SIG-M5 treated with dmso at 0.1 percent for 504 hours (cell line): ENCODE results near the gene PAQR5.
"Not testable (repeated sequence)": the region's sequence is repeated elsewhere in the genome, so short reads cannot be mapped to it uniquely, and the experiment has no call there.

Experiments used
- DNase-seq: peaks from one replicate; lab custom pipeline; 2025; ENCODE audit not compliant: unreplicated experiment; lab: John Stamatoyannopoulos, UW

The PAQR5 gene

DNA sequence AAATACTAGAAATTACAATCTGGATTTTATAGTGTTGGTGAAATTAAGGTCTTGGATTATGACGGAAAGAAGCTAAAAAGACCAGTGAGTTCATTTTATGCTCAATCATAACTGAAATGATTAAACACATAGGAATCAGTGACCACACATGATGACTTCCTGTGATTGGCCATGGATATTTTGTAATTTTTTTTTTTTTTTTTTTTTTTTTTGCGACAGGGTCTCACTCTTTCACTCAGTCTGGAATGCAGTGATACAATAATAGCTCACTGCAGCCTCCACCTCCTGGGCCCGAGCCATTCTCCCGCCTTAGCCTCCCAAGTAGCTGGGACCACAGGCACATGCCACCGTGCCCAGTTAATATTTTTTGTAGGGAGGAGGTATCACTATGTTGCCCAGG is 47.4 kb downstream of the PAQR5 start:
- no peak for DNase-seq

DNA sequence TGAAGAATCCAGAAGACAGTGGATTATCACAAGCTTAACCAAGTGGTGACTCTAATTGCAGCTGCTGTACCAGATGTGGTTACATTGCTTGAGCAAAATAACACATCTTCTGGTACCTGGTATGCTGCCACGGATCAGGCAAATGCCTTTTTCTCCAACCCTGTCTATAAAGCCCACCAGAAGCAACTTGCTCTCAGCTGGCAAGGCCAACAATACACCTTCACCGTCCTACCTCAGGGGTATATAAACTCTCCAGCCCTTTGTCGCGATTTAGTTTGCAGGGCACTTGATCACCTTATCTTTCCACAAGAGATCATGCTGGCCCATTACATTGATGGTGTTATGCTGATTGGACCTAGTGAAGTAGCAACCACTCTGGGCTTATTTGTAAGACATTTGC is 52.6 kb downstream of the PAQR5 start:
- no peak for DNase-seq

DNA sequence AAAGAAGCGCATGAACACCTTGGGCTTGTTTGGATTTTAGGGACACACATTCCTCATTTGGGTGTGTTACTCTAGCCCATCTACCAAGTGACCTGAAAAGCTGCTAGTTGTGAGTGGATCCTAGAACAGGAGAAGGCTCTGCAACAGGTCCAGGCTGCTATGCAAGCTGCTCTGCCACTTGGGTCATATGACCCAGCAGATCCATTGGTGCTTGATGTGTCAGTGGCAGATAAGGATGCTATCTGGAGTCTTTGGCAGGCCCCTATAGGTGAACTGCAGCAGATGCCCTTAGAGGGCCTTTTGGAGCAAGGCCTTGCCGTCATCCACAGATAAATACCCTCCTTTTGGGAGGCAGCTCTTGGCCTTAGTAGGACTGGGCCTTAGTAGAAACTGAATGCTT is 53.2 kb downstream of the PAQR5 start:
- no peak for DNase-seq

DNA sequence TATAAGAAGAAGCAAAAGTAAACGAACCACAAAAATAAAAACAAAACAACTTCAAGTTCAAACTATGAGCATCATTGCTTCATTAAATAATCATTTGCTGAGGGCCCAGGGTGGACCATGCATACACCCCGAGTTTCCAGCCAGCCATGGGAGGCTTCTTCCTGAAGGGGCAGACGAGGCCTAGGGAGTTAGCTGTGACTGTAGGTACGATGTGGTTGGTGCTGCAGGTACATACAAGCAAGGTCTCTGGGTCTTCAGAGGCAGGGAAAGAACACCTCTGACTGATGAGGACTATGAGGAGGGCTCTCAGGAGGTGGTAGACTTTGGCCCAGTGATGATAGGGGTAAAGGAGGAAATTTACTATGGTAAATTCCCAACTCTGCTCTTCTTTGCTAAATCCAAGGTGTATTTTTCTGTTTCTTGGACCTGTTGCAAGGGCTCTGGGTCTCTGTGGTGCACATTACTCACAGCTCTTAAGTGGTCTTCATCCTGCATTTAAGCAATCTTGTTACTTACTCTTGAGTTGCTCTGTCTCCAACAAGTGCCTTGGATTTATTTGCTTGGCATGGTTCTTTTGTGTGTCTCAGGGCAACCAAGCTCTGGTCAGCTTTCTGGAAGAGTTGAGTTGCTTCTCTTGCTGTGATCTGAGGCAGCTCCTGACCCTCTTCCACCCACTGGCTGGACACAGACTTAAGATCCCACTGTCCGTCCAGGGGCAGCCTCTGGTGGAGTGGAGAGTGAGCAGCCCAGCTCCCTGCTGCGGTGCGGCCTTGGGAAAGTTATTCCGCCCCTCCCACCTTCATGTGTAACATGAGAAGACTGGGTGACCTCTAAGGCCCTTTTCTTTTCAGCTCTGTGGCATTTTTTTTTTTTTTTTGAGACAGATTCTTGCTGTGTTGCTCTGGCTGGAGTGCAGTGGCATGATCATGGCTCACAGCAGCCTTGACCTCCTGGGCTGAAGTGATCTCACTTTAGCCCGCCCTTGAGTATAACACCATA is 59.4 kb downstream of the PAQR5 start:
- no peak for DNase-seq

DNA sequence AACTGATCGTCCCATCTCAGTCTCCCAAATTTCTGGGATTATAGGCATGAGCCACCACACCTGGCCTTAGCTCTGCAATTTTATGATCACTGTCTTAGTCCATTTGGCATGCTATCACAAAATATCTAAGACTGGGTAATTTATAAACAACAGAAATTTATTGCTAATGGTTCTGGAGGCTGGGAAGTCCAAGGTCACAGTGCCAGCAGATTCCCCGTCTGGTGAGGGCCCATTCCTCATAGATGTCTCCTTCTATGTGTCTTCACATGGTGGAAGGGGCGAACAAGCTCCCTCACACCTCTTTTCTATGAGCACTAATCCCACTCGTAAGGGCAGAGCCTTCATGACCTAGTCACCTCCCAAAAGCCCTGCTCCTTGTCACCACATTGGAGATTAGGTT is 60.1 kb downstream of the PAQR5 start:
- DNase-seq: no peak

DNA sequence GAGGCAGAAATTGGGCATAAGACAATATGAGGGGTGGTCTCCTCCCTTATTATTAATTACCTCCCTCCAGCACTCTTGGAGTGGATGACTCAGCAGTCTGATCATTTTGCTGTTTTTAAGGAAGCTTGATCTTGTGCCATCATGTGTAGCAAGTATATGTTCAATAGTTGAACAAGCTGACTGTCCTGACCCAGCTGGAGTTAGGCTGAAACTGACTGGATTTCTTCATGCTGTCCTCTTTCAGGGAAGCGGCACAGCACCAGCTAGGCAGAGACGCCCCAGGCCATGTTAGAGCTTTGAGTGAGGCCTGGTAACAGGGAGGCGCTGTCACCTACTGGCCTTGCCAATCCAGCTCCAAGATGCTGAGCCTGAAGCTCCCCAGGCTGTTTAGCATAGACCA is 61.0 kb downstream of the PAQR5 start:
- DNase-seq: no peak

DNA sequence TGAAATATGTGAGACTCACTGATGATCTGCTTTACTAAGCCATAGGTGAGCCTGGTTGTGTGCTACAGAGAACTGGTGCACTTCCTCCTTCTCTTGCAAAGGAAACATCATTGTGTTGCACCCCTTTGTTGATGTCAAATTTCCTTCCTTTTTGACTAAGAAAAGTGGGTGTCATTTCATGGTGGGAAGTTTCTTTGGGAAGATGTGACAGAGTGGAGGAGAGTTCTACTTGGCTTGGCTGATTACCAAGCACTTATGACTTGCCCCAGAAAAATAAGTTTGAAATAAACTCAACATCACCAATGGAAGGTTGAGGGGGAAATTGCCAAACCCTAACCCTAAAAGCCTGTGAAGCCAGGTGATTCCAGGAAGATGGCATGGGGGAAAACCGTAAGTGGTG is 61.9 kb downstream of the PAQR5 start:
- DNase-seq: no peak

DNA sequence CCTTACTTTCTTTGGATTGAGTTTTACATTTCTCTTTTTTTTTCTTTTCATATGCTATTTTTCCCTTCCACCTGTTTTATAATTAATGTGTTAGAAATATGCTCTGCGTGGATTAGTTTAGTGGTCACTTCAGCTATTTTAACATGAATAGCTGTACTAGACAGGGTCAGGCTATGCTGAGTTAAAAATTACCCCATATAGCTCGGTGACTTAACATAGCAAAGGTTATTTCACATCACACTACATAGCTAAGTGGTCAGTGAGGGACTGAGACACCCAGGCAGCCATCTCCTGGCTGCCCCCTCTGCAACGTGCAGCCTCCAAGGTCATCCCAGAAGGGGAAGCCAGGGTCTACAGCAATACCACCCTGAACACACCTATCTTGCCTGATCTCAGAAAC is 68.5 kb downstream of the PAQR5 start:
- no peak for DNase-seq

DNA sequence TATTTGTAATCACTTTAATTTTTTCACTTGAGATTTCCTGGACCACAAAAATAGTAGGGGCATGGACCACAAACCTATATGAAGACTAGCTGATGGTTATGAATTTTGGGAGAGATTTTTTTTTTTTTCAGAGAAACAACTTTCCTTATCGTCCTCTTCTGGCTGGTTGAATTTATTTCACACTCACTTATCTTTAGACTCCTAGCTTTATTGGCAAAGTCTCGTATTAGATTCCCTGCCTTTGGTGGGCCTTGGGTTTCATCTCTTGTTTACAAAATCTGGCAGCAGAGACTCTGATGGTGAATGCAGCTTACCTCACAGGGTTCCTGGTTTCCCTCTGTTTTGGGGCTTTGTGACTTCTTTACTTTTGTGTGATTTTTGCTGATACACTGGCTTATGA is 70.9 kb downstream of the PAQR5 start:
- no peak for DNase-seq

DNA sequence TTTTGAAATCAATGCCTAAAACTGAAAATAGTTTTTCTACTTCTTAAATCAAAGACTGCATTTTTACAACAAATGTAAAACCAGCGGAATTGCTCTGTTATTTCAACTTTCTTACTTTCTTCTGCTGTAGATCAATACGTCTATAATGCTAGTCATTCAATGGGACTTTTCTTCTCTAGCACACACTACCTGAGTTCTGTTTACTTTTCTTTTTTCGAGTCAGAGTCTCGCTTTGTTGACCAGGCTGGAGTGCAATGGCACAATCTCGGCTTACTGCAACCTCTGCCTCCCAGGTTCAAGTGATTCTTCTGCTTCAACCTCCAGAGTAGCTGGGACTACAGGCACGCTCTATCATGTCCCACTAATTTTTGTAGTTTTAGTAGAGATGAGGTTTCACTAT is 74.7 kb downstream of the PAQR5 start:
- no peak for DNase-seq

DNA sequence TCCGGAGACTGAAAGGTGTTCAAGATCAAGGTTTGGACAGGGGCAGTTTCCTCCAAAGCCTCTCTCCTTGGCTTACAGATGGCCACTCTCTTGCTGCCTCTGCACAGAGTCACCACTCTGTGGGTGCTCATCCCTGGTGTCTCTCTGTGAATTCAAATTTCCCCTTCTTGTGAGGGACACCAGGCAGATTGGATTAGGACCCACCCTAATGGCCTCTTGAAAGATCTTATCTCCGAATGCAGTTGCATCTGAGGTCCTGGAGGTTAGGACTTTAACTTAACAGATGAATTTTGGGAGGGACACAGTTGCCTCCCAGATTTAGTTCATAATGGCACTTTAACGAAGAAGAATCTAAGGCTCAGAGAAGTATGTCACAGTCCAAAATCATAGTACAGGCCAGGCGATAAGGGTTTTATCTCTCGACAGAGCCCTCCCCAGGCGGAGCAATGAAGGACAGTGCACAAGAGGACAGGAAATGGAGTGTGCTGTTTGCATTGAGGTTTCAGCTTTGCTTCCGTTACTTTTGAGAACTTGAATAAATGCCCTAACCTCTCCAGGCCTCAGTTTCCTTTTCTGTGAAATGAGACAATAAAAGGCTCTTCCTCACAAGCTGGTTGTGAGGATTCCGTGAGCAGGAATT is 76.6 kb downstream of the PAQR5 start:
- no peak for DNase-seq

DNA sequence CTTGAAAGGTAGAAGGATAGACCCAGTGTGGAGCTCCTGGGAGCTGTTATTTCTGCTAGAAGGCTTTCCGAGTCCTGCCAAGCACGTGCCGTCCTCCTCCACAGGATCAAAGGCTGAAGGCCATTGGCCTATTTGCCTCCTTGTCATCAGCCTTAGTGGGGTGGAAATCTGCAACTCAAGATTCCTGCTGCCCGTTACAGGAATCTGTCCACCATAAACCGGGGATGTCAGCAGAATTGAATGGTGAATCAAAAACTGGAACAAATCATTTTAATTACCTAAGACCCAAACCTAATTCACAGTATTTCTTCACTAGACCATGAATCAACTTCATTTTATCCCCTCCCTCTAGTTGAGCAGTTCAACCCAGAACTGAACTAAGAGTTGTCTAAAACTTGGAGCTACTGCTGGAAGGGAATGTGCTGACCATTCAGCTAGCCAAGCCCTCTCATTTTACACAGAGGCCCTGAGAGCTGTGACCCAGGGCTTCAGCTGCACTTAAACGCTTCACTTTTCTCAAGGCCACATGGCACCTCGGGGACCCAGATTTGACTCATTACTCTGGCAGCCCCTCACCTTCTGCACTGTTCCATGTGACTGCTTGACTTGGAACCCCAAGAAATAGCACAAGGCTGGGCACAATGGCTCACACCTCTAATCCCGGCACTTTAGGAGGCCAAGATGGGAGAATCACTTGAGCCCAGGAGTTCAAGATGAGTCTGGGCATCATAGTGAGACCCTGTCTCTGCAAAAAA is 78.7 kb downstream of the PAQR5 start:
- DNase-seq: no peak

DNA sequence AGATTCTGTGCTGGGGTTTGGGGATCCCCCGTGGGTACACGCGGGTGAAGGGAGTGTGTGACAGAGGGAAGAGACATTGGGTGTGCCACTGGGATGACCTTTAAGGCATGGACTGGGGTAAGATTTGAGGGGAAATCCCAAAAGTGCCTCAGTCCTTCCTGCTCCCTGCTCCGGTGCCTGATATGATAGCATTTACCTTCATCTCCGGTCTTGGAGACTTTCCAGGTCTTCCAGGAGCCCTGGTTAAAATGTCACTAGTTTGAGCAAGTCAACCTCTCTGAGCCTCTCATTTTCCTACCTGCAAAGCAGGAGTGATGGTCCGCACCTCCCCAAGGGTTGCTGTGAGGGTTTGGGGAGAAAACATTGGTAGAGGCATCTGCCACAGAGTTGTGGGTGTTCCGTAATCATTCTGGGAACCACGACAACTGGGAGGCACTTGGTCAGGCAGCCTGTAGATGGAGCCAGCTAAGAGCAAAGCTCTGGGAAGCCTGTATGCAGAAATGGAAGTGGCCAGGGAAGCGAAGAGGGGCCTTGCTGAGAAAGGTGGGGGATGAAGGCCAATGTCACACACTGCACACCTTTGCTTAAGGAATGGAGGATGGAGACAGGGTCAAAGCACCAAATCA is 81.5 kb downstream of the PAQR5 start:
- peak; percentile 21 for DNase-seq

DNA sequence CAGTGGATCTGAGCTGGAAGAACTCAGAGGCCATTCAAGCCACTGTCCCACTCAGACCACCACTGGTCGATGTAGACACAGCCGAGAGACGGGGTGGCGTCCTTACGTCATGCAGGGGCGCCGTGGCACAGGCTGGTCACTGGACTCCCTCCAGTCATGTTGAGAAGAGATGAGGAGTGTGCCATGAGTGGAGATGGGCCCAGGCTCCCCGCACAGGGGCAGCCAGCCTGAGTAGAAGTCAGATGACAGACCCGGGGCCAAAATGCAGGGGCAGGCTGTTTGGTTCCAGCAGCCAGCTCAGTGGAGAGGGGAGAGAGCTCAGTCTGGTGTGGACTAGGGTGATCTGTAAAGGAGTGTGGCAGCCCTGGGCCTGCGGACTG is 82.0 kb downstream of the PAQR5 start:
- no peak for DNase-seq

DNA sequence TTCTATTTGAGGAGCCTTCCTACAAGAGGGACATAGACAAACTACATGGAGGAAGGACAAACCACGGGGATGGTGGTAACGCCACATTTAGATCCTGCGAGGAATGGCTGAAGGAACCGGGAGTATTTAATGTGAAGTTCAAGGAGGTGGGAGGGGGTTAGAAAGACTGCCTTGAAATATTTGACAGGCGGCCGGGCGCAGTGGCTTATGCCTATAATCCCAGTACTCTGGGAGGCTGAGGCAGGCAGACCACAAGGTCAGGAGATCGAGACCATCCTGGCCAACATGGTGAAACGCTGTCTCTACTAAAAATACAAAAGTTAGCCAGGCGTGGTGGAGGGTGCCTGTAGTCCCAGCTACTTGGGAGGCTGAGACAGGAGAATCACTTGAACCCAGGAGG is 83.5 kb downstream of the PAQR5 start:
- not testable (repeated sequence) for DNase-seq

DNA sequence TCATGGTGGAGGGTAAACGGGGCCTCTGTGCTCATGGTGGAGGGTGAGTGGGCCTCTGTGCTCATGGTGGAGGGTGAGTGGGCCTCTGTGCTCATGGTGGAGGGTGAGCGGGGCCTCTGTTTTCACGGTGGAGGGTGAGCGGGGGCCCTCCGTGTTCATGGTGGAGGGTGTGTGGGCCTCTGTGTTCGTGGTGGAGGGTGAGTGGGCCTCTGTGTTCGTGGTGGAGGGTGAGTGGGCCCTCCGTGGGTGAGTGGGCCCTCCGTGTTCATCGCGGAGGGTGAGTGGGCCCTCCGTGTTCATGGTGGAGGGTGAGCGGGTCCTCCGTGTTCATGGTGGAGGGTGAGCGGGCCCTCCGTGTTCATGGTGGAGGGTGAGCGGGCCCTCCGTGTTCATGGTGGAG is 85.4 kb downstream of the PAQR5 start:
- not testable (repeated sequence) for DNase-seq

DNA sequence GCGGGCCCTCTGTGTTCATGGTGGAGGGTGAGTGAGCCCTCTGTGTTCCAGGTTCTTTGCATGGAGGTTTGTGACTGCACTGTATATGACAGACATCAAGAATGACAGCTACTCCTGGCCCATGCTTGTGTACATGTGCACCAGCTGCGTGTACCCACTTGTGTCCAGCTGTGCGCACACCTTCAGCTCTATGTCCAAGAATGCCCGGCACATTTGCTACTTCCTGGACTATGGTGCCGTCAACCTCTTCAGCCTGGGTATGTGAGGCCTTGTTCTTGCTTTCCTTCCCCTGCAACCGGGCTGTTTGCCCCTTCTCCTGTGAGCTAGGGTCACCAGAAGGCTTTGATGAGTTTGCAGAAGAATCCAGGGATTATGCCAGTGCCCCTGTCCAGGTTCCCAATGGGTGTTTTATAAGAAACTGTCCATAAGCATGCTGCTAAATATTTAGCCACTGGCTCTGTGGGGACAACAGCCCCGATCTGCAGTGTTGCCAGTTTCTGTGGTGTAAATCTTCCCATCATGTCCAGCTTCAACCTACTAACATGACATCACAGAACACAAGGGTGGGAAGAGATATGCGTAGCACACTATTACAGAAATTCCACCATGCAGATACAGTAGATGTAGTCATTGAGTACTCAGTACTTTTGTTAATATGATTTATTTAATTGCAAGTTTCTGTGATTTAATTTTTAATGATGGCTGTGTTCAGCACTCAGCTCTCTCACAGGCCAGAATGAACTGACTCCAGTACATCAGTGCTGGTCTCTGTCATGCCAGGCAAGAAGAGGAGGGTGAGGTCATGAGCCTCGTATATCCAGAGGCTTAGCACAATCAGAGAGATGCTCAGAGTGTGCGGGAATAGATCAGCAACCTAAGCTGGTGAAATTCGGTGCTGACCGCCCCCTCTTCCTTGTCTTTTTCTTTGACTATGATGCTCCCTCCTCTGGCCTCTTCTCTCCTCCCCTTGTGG is 86.2 kb downstream of the PAQR5 start:
- DNase-seq: no peak

DNA sequence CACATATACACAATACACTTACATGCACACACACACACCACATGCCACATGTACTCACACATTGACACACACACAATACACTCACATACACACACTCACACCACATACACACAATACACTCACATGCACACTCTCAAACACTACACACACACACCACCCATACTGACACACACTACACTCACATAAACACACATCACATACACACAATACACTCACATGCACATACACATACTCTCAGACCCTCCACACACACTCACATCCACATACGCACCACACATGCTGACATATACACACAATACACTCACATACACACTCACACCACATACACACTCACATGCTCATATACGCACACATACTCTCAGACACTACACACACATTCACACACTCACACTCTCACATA is 87.1 kb downstream of the PAQR5 start:
- no peak for DNase-seq

DNA sequence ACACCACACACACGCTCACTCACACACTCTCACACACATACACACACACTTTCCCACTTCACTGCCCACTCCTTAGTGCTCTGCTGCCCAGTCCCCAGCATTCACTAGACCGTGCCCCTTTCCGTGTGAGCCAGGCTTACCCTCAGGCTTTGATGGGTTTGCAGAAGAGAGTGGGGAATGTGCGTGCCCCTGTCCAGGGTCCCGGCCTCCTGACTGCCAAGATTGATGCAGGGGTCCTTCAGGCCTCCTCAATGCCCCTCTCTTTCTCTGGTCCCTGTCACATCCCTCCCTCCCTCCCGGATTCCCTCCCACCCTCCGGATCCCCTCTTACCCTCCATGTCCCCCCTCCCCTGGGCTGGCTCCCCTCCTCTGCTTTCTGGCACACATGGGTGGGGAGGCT is 87.6 kb downstream of the PAQR5 start:
- DNase-seq: no peak

DNA sequence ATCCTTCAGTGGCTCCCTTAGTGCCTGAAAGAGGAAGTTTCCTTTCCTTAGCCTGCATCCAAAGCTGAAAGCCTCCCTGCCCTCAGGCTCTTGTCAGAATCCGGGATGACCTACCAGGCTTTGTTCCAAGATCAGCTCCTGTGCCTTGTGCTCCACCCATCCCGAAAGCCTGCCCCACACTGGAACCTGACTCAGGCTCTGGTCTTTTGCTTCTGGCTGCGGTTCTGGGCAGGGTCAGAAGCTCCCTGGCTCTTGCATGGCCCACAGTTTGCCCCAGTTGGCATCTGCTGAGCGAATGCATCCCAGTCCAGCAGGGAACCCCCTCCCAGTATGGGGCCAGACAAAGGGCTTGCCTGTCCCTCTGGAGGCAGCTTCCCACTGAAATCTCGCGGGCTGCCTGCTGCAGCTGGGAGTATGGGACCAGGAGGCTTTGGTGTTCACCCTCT is 89.6 kb downstream of the PAQR5 start:
- peak; percentile 22 for DNase-seq
